ENCODE results near the gene PDE6G.

DNA sequence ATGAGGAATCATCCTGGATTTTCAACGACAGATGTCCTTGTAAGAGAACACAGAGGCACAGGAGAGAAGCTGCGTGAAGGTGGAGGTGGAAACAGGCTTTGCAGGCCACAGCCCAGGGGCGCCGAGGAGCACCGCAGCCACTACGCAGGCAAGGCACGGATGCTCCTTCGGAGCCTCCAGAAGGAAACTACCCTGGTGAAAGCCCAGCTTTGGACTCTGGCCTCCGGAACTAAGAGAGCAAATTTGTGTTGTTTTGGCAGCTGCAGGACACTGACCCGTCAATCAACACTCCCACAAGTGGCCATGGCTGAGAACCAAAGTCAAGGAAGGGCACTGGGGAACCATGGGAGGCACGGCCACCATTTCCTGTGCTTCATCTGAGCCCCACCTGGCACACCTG is 23.8 kb upstream of the PDE6G start:
- TF ChIP-seq ARNTL (CRISPR knock-in tag; IDR thresholded peaks at IDR 0.05; ENCODE audit: borderline replicate concordance, low read depth) (no peak), RARB (CRISPR knock-in tag; IDR thresholded peaks at IDR 0.05) (no peak), ZNF565 (CRISPR knock-in tag; conservative IDR thresholded peaks at IDR 0.05; ENCODE audit: low read depth) (no peak), TCF4 (CRISPR knock-in tag; IDR thresholded peaks at IDR 0.05; ENCODE audit: borderline replicate concordance) (no peak), ZC3H10 (CRISPR knock-in tag; IDR thresholded peaks at IDR 0.05) (no peak), SNAI2 (CRISPR knock-in tag; IDR thresholded peaks at IDR 0.05) (no peak)
- TF ChIP-seq, protein P1, sequence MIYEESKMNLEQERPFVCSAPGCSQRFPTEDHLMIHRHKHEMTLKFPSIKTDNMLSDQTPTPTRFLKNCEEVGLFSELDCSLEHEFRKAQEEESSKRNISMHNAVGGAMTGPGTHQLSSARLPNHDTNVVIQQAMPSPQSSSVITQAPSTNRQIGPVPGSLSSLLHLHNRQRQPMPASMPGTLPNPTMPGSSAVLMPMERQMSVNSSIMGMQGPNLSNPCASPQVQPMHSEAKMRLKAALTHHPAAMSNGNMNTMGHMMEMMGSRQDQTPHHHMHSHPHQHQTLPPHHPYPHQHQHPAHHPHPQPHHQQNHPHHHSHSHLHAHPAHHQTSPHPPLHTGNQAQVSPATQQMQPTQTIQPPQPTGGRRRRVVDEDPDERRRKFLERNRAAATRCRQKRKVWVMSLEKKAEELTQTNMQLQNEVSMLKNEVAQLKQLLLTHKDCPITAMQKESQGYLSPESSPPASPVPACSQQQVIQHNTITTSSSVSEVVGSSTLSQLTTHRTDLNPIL (CRISPR knock-in tag; IDR thresholded peaks at IDR 0.05; ENCODE audit: low read depth), result no peak
- TF ChIP-seq, protein P2, sequence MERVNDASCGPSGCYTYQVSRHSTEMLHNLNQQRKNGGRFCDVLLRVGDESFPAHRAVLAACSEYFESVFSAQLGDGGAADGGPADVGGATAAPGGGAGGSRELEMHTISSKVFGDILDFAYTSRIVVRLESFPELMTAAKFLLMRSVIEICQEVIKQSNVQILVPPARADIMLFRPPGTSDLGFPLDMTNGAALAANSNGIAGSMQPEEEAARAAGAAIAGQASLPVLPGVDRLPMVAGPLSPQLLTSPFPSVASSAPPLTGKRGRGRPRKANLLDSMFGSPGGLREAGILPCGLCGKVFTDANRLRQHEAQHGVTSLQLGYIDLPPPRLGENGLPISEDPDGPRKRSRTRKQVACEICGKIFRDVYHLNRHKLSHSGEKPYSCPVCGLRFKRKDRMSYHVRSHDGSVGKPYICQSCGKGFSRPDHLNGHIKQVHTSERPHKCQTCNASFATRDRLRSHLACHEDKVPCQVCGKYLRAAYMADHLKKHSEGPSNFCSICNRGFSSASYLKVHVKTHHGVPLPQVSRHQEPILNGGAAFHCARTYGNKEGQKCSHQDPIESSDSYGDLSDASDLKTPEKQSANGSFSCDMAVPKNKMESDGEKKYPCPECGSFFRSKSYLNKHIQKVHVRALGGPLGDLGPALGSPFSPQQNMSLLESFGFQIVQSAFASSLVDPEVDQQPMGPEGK (CRISPR knock-in tag; IDR thresholded peaks at IDR 0.05; ENCODE audit: borderline replicate concordance), result no peak
- TF ChIP-seq, protein P3, sequence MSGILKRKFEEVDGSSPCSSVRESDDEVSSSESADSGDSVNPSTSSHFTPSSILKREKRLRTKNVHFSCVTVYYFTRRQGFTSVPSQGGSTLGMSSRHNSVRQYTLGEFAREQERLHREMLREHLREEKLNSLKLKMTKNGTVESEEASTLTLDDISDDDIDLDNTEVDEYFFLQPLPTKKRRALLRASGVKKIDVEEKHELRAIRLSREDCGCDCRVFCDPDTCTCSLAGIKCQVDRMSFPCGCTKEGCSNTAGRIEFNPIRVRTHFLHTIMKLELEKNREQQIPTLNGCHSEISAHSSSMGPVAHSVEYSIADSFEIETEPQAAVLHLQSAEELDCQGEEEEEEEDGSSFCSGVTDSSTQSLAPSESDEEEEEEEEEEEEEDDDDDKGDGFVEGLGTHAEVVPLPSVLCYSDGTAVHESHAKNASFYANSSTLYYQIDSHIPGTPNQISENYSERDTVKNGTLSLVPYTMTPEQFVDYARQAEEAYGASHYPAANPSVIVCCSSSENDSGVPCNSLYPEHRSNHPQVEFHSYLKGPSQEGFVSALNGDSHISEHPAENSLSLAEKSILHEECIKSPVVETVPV (CRISPR knock-in tag; IDR thresholded peaks at IDR 0.05), result no peak
